Osteoblast (primary cell): ENCODE results near the gene ERBIN. TPM values are rescaled to one million over a fixed set of nuclear protein-coding genes. Genes with fewer than 3 reads are reported as not detected.

ENCODE experiments used
- DNase-seq: peaks from one replicate; pipeline ENCODE4 v3.0.0; 2011; ENCODE audit warnings: low spot score, mixed read lengths; ENCODE audit not compliant: insufficient read length; ENCODE audit errors: missing footprints
- H2AFZ ChIP-seq: 2 replicates; pipeline ENCODE4 v1.6.0; 2011; ENCODE audit warnings: mild to moderate bottlenecking, low read length
- H3K27ac ChIP-seq: 2 replicates; pipeline ENCODE4 v1.5.1; 2011; ENCODE audit warnings: mild to moderate bottlenecking, low read depth, low read length, moderate library complexity
- H3K27me3 ChIP-seq: 2 replicates; pipeline ENCODE4 v1.6.0; 2012; ENCODE audit warnings: mild to moderate bottlenecking, control low read depth, inconsistent platforms, low read length, moderate library complexity; ENCODE audit not compliant: insufficient read depth
- H3K36me3 ChIP-seq: 2 replicates; pipeline ENCODE4 v1.5.1; 2011; ENCODE audit warnings: mild to moderate bottlenecking, low read length, control low read depth, moderate library complexity; ENCODE audit not compliant: insufficient read depth
- H3K4me1 ChIP-seq: 2 replicates; pipeline ENCODE4 v1.5.1; 2011; ENCODE audit warnings: mild to moderate bottlenecking, low read length, control low read depth, moderate library complexity; ENCODE audit not compliant: insufficient read depth
- H3K4me2 ChIP-seq: 2 replicates; pipeline ENCODE4 v1.6.0; 2011; ENCODE audit warnings: mild to moderate bottlenecking, low read length; ENCODE audit not compliant: insufficient read depth
- H3K4me3 ChIP-seq: fragments of 200-600 bp; sonication (generic); 3 replicates; pipeline ENCODE4 v1.5.1; 2012; ENCODE audit warnings: mild to moderate bottlenecking, low read length, inconsistent platforms; ENCODE audit not compliant: insufficient read depth
- H3K79me2 ChIP-seq: 2 replicates; pipeline ENCODE4 v1.6.0; 2012; ENCODE audit warnings: mild to moderate bottlenecking, low read length, control low read depth, inconsistent platforms; ENCODE audit not compliant: insufficient read depth
- H3K9me3 ChIP-seq: 2 replicates; pipeline ENCODE4 v1.5.1; 2011; ENCODE audit warnings: low read depth, low read length, control low read depth
- H4K20me1 ChIP-seq: 2 replicates; pipeline ENCODE4 v1.6.0; 2012; ENCODE audit warnings: mild to moderate bottlenecking, low read length, control low read depth; ENCODE audit not compliant: insufficient read depth
- CTCF ChIP-seq: IDR thresholded peaks from 2 replicates; pipeline ENCODE4 v1.5.1; 2011; ENCODE audit warnings: mild to moderate bottlenecking, low read depth, low read length, moderate library complexity; ENCODE audit errors: extremely low read depth
- total RNA-seq: library from RNA; depleted of rRNA; stranded (reverse); fragments of >200 nt; gene quantifications from 2 replicates; pipeline ENCODE4 v1.2.3, GENCODE V29; 2012

Gene ERBIN
- total RNA-seq, 1 donor = 199 TPM

- Histone ChIP-seq H2AFZ (no peak overlapping the region), H3K27ac (peak overlapping the region; percentile 88), H3K36me3 (peaks cover 4% of the 10 kb centered on the region), H3K4me1 (peaks cover 11% of the 10 kb centered on the region), H3K79me2 (peaks cover 68% of the 10 kb centered on the region), H3K27me3 (no peaks in the 10 kb centered on the region), H4K20me1 (peaks cover 43% of the 10 kb centered on the region), H3K4me2 (peak overlapping the region; percentile 87), H3K4me3 (peak overlapping the region; percentile 75), H3K9me3 (no peaks in the 10 kb centered on the region)
- no peak for TF ChIP-seq CTCF
- peak; percentile 94 for DNase-seq
Measured at GRCh38 chr5:65927503-65928321, 1.3 kb downstream of the ERBIN start.

- H3K36me3 ChIP-seq = peaks cover 4% of the 10 kb centered on the region
- H3K4me2 ChIP-seq = peak overlapping the region; percentile 87
- no peak overlapping the region for H2AFZ ChIP-seq
- no peak for DNase-seq
- peak overlapping the region; percentile 75 for H3K4me3 ChIP-seq
- H3K27me3 ChIP-seq = no peaks in the 10 kb centered on the region
- H3K27ac ChIP-seq = peak overlapping the region; percentile 88
- H3K79me2 ChIP-seq = peaks cover 74% of the 10 kb centered on the region
- peaks cover 15% of the 10 kb centered on the region for H3K4me1 ChIP-seq
- no peak for TF ChIP-seq CTCF
- H3K9me3 ChIP-seq = no peaks in the 10 kb centered on the region
- H4K20me1 ChIP-seq = peaks cover 49% of the 10 kb centered on the region
Measured at GRCh38 chr5:65928322-65928752, 2.0 kb downstream of the ERBIN start.

- Histone ChIP-seq H4K20me1 (peaks cover 54% of the 10 kb centered on the region), H3K9me3 (no peaks in the 10 kb centered on the region)
Measured at GRCh38 chr5:65928860-65929259, 2.5 kb downstream of the ERBIN start.

More at GRCh38 chr5:65928860-65929259, 2.5 kb downstream of the ERBIN start:
- TF ChIP-seq CTCF = no peak
- peaks cover 15% of the 10 kb centered on the region for H3K4me1 ChIP-seq
- no peak for DNase-seq
- peaks cover 80% of the 10 kb centered on the region for H3K79me2 ChIP-seq
- H3K36me3 ChIP-seq = peaks cover 7% of the 10 kb centered on the region
- H2AFZ ChIP-seq = no peak overlapping the region
- H3K4me2 ChIP-seq = peak overlapping the region; percentile 87
- H3K27ac ChIP-seq = peak overlapping the region; percentile 88
- peak overlapping the region; percentile 75 for H3K4me3 ChIP-seq
- H3K27me3 ChIP-seq = no peaks in the 10 kb centered on the region
